K562 (cell line): ENCODE measurements around the gene FAM24A.
"Not testable (repeated sequence)": the region's sequence is repeated elsewhere in the genome, so short reads cannot be mapped to it uniquely, and the experiment has no call there.

ENCODE experiments used
- CBX5 ChIP-seq: IDR thresholded peaks from 2 replicates; pipeline ENCODE4 v1.6.1; 2014; ENCODE audit warnings: low read depth, borderline replicate concordance
- GABPA ChIP-seq: fragments of 200-800 bp; sonication (Bioruptor generic); conservative IDR thresholded peaks from 2 replicates; pipeline ENCODE4 v1.6.1; 2016; ENCODE audit warnings: low read depth, missing genetic modification characterization, missing compliant biosample characterization
- KDM4B ChIP-seq, 2 experiments: fragments of 450-650 bp in 1 of 2; sonication (generic) in 1 of 2; IDR thresholded peaks; 2 replicates each; pipeline ENCODE4 v1.6.1; 2016 to 2017; ENCODE audit warnings: borderline replicate concordance in 2 of 2, antibody characterized with exemption in 1 of 2, low read depth in 1 of 2, mild to moderate bottlenecking in 1 of 2
- NR1H2 ChIP-seq: sonication (generic); formaldehyde crosslinking; IDR thresholded peaks from 2 replicates; pipeline ENCODE4 v1.4.0; 2020; ENCODE audit warnings: mild to moderate bottlenecking, missing genetic modification reagents
- TSC22D4 ChIP-seq: fragments of 450-650 bp; IDR thresholded peaks from 2 replicates; pipeline ENCODE4 v1.6.1; 2016; ENCODE audit warnings: missing genetic modification characterization, missing biosample characterization, control low read depth
- ZKSCAN8 ChIP-seq: fragments of 200-800 bp; sonication (Bioruptor generic); IDR thresholded peaks from 2 replicates; pipeline ENCODE4 v1.6.1; 2016; ENCODE audit warnings: missing genetic modification characterization, missing compliant biosample characterization
- ZNF589 ChIP-seq: fragments of 200-800 bp; sonication (Bioruptor generic); IDR thresholded peaks from 2 replicates; pipeline ENCODE4 v1.6.1; 2016; ENCODE audit warnings: low read depth, missing genetic modification characterization, missing compliant biosample characterization
- TF ChIP-seq, protein P1 (sequence below): fragments of 450-650 bp; IDR thresholded peaks from 2 replicates; pipeline ENCODE4 v1.6.1; 2016; ENCODE audit warnings: low read depth, mild to moderate bottlenecking, moderate library complexity
- TF ChIP-seq, protein P2 (sequence below), 3 experiments: IDR thresholded peaks in 2 of 3; conservative IDR thresholded peaks in 1 of 3; 2 replicates each; pipeline ENCODE4 v1.5.1; 2011 to 2012; ENCODE audit warnings: low read length in 3 of 3, mild to moderate bottlenecking in 3 of 3, control low read depth in 2 of 3, improper control_type of control experiment in 1 of 3, inconsistent platforms in 1 of 3, low read depth in 1 of 3, mixed read lengths in 1 of 3, moderate library complexity in 1 of 3; ENCODE audit not compliant: insufficient read depth in 2 of 3
- TF ChIP-seq, protein P3 (sequence below): sonication (generic); formaldehyde crosslinking; IDR thresholded peaks from 2 replicates; pipeline ENCODE4 v1.9.0; 2022; ENCODE audit warnings: mild to moderate bottlenecking, missing genetic modification reagents

DNA sequence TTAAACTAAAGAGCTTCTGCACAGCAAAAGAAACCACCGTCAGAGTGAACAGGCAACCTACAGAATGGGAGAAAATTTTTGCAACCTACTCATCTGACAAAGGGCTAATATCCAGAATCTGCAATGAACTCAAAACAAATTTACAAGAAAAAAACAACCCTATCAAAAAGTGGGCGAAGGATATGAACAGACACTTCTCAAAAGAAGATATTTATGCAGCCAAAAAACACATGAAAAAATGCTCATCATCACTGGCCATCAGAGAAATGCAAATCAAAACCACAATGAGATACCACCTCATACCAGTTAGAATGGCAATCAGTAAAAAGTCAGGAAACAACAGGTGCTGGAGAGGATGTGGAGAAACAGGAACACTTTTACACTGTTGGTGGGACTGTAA, 38.5 kb upstream of the FAM24A start:
- TF ChIP-seq, protein P1, sequence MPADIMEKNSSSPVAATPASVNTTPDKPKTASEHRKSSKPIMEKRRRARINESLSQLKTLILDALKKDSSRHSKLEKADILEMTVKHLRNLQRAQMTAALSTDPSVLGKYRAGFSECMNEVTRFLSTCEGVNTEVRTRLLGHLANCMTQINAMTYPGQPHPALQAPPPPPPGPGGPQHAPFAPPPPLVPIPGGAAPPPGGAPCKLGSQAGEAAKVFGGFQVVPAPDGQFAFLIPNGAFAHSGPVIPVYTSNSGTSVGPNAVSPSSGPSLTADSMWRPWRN, result not testable (repeated sequence)
- TF ChIP-seq ZKSCAN8 (CRISPR knock-in tag); GABPA (tag); KDM4B (IDR thresholded peaks at IDR 0.05; ENCODE audit: borderline replicate concordance in 2 of 2, low read depth in 1 of 2); TSC22D4 (tag); CBX5; NR1H2; ZNF589 (CRISPR knock-in tag): not testable (repeated sequence)
- TF ChIP-seq, protein P2, sequence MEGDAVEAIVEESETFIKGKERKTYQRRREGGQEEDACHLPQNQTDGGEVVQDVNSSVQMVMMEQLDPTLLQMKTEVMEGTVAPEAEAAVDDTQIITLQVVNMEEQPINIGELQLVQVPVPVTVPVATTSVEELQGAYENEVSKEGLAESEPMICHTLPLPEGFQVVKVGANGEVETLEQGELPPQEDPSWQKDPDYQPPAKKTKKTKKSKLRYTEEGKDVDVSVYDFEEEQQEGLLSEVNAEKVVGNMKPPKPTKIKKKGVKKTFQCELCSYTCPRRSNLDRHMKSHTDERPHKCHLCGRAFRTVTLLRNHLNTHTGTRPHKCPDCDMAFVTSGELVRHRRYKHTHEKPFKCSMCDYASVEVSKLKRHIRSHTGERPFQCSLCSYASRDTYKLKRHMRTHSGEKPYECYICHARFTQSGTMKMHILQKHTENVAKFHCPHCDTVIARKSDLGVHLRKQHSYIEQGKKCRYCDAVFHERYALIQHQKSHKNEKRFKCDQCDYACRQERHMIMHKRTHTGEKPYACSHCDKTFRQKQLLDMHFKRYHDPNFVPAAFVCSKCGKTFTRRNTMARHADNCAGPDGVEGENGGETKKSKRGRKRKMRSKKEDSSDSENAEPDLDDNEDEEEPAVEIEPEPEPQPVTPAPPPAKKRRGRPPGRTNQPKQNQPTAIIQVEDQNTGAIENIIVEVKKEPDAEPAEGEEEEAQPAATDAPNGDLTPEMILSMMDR (IDR thresholded peaks at IDR 0.05 in 2 of 3, conservative IDR thresholded peaks at IDR 0.05 in 1 of 3; ENCODE audit: insufficient read depth in 2 of 3, low read depth in 1 of 3, low read length in 3 of 3), result not testable (repeated sequence)
- TF ChIP-seq, protein P3, sequence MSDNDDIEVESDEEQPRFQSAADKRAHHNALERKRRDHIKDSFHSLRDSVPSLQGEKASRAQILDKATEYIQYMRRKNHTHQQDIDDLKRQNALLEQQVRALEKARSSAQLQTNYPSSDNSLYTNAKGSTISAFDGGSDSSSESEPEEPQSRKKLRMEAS (CRISPR knock-in tag), result not testable (repeated sequence)
